Body of pancreas (tissue), 4 donors: ENCODE results near the gene PPFIA4. TPM values are rescaled to one million over a fixed set of nuclear protein-coding genes. Genes with fewer than 3 reads are reported as not detected.

ENCODE experiments used
- ATAC-seq: fragments of 150-250 bp; one replicate; pipeline ENCODE4 v1.9.1; 2016
- DNase-seq, 4 donors: peaks; one replicate each; pipeline ENCODE4 v3.0.0-alpha.2; 2019
- H3K27ac ChIP-seq, 4 donors: fragments of 200-600 bp; sonication (generic); 1 replicate in 3 of 4; 2 replicates in 1 of 4; pipeline versions ENCODE4 v1.5.1 to v1.6.1; 2016 to 2019; ENCODE audit warnings: mild to moderate bottlenecking in 1 of 4, mixed read lengths in 1 of 4, moderate library complexity in 1 of 4
- H3K27me3 ChIP-seq, 2 donors: fragments of 200-600 bp; sonication (generic); one replicate each; pipeline ENCODE4 v1.6.0; 2016; ENCODE audit warnings: mild to moderate bottlenecking in 1 of 2
- H3K36me3 ChIP-seq, 2 donors: fragments of 200-600 bp; sonication (generic); replicated peaks in 1 of 2; 2 replicates each; pipeline ENCODE4 v1.5.1; 2016; ENCODE audit warnings: low read depth in 2 of 2; ENCODE audit not compliant: insufficient read depth in 1 of 2
- H3K4me1 ChIP-seq: fragments of 200-600 bp; sonication (generic); one replicate; pipeline ENCODE4 v1.6.0; 2016
- H3K4me3 ChIP-seq, 2 donors: fragments of 200-600 bp; sonication (generic); 1 replicate in 1 of 2; 2 replicates in 1 of 2; pipeline ENCODE4 v1.5.1; 2016 to 2019
- H3K9me3 ChIP-seq, 3 donors: fragments of 200-600 bp; sonication (generic); 1 replicate in 2 of 3; 2 replicates in 1 of 3; pipeline ENCODE4 v1.5.1; 2016
- CTCF ChIP-seq, 7 experiments: fragments of 450-650 bp in 4 of 7; fragments of 200-600 bp in 3 of 7; sonication (generic) in 3 of 7; IDR thresholded peaks; one replicate each; pipeline ENCODE4 v1.5.1; 2016 to 2019; ENCODE audit warnings: antibody characterized with exemption in 7 of 7
- POLR2A ChIP-seq, 3 donors: fragments of 450-650 bp; IDR thresholded peaks; one replicate each; pipeline ENCODE4 v1.6.1; 2016; ENCODE audit warnings: antibody characterized with exemption in 3 of 3, mild to moderate bottlenecking in 2 of 3
- WGBS, 2 donors: methylation state at CpG; one replicate each; pipeline ENCODE4 v1.1.5; 2017; 5-methylcytosine and 5-hydroxymethylcytosine counted together
- intact Hi-C: fragments of 100-400 bp; cut with DNase I; formaldehyde crosslinking; loops from one replicate; pipeline ENCODE4 v1.15.1; 2023
- total RNA-seq, 2 donors: library from RNA; depleted of rRNA; stranded (reverse); fragments of >200 nt; gene quantifications; one replicate each; pipeline ENCODE4 v1.1.0, GENCODE V29; 2016

PPFIA4 gene
- total RNA-seq, 2 donors from 2014 or later: not detected

GRCh38 chr1:203103829-203104495, 77.7 kb downstream of the PPFIA4 start:
- H3K27ac ChIP-seq: no peak overlapping the region
- H3K9me3 ChIP-seq: no peaks in the 10 kb centered on the region
- no peak overlapping the region for H3K4me3 ChIP-seq
- DNase-seq (no peak), ATAC-seq (no peak)
- no peaks in the 10 kb centered on the region for H3K36me3 ChIP-seq
- intact Hi-C loops: no loop called here
- H3K27me3 ChIP-seq: no peaks in the 10 kb centered on the region
- no peaks in the 10 kb centered on the region for H3K4me1 ChIP-seq
- TF ChIP-seq CTCF (IDR thresholded peaks at IDR 0.05) (no peak), POLR2A (IDR thresholded peaks at IDR 0.05) (no peak)
- WGBS, 2 donors: 80 to 88% methylated on average over 6 of the region's 6 CpGs

GRCh38 chr1:203104789-203105390, 78.6 kb downstream of the PPFIA4 start:
- no peaks in the 10 kb centered on the region for H3K9me3 ChIP-seq
- no peaks in the 10 kb centered on the region for H3K36me3 ChIP-seq
- intact Hi-C loops: no loop called here

GRCh38 chr1:203112475-203112874, 86.2 kb downstream of the PPFIA4 start:
- no peak for TF ChIP-seq CTCF (IDR thresholded peaks at IDR 0.05)
- no peak for TF ChIP-seq POLR2A (IDR thresholded peaks at IDR 0.05)

More at GRCh38 chr1:203104789-203105390, 78.6 kb downstream of the PPFIA4 start:
- TF ChIP-seq POLR2A (IDR thresholded peaks at IDR 0.05) (no peak), CTCF (IDR thresholded peaks at IDR 0.05) (no peak)
- Histone ChIP-seq H3K4me3 (no peak overlapping the region), H3K4me1 (no peaks in the 10 kb centered on the region), H3K27me3 (no peaks in the 10 kb centered on the region), H3K27ac (no peak overlapping the region)
- no peak for ATAC-seq
- no peak for DNase-seq

GRCh38 chr1:203113308-203113707, 87.0 kb downstream of the PPFIA4 start:
- TF ChIP-seq CTCF (IDR thresholded peaks at IDR 0.05) (no peak), POLR2A (IDR thresholded peaks at IDR 0.05) (no peak)
- Histone ChIP-seq H3K27ac (no peak overlapping the region), H3K4me3 (no peak overlapping the region), H3K4me1 (peaks cover 7% of the 10 kb centered on the region), H3K36me3 (no peaks in the 10 kb centered on the region), H3K9me3 (no peaks in the 10 kb centered on the region), H3K27me3 (no peaks in the 10 kb centered on the region)
- intact Hi-C loops: no loop called here
- ATAC-seq: no peak
- DNase-seq: no peak
- WGBS, 2 donors: 47 to 57% methylated on average over 4 of the region's 4 CpGs

More at GRCh38 chr1:203112475-203112874, 86.2 kb downstream of the PPFIA4 start:
- no peak for ATAC-seq
- no peak overlapping the region for H3K4me3 ChIP-seq
- peaks cover under 1% of the 10 kb centered on the region for H3K4me1 ChIP-seq
- WGBS, 2 donors: 10 to 14% methylated on average over 2 of the region's 2 CpGs
- no peak overlapping the region for H3K27ac ChIP-seq
- DNase-seq: no peak
- no peaks in the 10 kb centered on the region for H3K36me3 ChIP-seq
- H3K9me3 ChIP-seq: no peaks in the 10 kb centered on the region
- H3K27me3 ChIP-seq: no peaks in the 10 kb centered on the region
- intact Hi-C loops: no loop called here

GRCh38 chr1:203114202-203114601, 87.9 kb downstream of the PPFIA4 start:
- 51 to 56% methylated on average over 7 of the region's 7 CpGs for WGBS, 2 donors
- Histone ChIP-seq H3K27me3 (no peaks in the 10 kb centered on the region), H3K27ac (no peak overlapping the region), H3K4me1 (peaks cover 7% of the 10 kb centered on the region), H3K36me3 (no peaks in the 10 kb centered on the region), H3K9me3 (no peaks in the 10 kb centered on the region), H3K4me3 (no peak overlapping the region)
- no peak for DNase-seq
- ATAC-seq: no peak
- intact Hi-C loops: no loop called here
- TF ChIP-seq POLR2A (IDR thresholded peaks at IDR 0.05) (no peak), CTCF (IDR thresholded peaks at IDR 0.05) (no peak)
